GM21423 (cell line): ENCODE results near the gene BANK1.
"Not testable (repeated sequence)": the region's sequence is repeated elsewhere in the genome, so short reads cannot be mapped to it uniquely, and the experiment has no call there.

Experiments
- ATAC-seq: cut with Tn5 transposase; IDR thresholded peaks from one replicate; pipeline ENCODE4 v1.9.1; 2021; ENCODE audit warnings: mild to moderate bottlenecking, moderate library complexity; ENCODE audit not compliant: unreplicated experiment

The BANK1 gene

GRCh38 chr4:101871962-101872676 lies 81.6 kb downstream of the BANK1 start:
- ATAC-seq: no peak

DNA sequence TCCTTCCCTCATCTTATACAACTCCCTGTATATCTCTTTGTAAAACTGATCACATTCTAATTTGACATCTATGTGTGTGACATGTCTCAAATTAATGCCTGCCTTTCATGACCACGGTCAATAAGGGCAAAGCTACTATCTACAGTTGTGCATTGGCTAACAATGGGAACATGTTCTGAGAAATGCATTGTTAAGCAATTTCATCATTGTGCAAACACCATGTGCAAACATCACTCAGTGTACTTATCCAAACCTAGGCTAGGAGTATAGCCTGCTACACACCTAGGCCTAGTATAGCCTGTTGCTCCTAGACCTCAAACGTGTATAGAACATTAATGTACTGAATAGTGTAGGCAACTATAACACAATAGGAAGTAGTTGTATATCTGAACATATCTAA lies 95.0 kb downstream of the BANK1 start:
- no peak for ATAC-seq

DNA sequence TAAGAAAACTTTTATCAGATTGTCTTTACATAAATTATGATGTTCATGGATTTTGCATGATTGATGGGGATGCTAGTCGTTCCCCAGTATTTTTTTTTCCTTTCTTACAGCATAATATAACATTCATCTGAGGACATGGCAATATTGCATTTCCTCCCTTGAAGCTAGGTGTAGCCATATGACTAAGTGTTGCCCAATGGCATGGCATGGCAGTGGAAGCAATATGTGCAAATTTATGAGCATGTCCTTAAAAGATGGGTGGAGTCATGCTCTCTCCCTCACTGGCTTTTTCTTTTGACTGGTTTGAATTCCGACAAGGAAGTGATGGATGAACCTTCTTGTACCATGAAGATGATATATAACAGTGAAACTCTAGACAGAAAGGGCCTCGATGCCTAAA lies 96.3 kb downstream of the BANK1 start:
- ATAC-seq: no peak

DNA sequence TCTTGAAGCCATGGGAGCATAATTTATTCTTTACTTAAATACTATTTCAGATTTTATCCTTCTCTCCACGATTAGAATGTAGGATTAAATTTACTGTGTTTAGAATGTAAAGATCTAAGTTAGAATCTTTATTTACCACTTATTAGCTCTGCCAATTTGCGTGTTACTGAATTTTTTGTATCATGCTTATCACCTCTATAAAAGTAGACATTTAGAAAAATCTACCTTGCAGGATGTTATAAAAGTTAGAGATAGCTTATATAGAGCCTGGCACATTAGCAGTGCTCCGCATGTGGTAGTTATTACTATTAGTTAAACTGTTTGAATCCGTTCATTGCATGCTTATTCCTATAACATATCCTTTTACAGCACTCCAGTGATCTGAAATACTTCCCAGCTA lies 97.9 kb downstream of the BANK1 start:
- ATAC-seq: no peak

DNA sequence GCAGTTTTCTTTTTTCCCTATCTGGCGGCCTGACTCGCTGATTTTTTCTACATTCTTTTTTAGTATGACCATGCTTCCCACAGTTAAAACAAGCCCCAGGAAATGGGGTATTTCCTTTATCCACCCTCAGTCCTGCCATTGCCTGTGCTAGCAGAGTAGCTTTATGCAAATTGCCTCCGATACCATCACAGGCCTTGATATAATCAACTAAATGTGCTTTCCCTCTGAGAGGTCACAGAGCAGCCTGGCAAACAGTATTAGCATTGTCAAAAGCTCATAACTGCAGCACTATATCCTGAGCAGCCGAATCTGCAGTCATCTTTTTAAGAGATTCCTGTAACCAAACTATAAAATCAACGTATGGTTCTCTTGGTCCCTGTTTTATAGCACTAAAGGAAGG lies 115.0 kb downstream of the BANK1 start:
- not testable (repeated sequence) for ATAC-seq

- ATAC-seq: no peak
Measured at GRCh38 chr4:101910786-101911373, 120.3 kb downstream of the BANK1 start.

DNA sequence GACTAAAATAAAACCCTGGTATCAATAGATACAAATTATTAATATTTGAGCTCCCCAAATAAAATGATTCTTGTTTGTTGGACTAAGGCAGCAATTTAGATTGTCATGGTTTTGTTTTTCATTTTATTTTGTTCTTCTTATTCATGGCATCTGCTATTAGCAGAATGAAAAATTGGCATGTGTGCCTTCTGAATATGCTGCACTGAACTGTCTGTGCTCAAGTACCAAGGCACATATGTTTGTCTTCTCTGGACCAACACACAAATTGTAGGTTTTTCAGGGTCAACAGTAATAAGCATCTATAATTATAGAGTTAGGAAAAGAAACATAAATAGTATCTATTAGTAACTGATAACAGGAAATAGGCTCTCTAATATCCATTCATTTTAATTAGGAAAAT lies 121.1 kb downstream of the BANK1 start:
- no peak for ATAC-seq

- ATAC-seq: no peak
Measured at GRCh38 chr4:101914761-101915160, 124.2 kb downstream of the BANK1 start.

- ATAC-seq: no peak
Measured at GRCh38 chr4:101919373-101919977, 128.9 kb downstream of the BANK1 start.

- no peak for ATAC-seq
Measured at GRCh38 chr4:101921370-101921769, 130.8 kb downstream of the BANK1 start.

DNA sequence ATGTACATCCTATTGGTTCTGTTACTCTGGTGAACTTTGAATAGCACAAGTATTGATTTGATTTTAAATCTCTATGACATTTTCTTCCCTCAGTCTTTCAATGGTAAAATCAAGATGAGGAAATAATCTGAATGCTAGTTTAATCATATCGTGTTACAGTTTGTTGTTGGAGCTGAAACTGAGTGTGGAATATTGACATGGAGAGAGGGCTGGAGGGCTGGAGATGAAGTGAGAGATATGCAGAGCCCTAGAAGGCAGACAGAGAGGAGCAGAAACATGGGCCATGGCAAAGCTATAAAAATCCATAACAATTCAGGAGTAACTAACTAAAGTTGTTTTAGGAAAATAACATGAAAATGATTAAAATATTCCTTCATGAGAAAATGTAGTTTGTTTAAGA lies 141.1 kb downstream of the BANK1 start:
- ATAC-seq: no peak

- no peak for ATAC-seq
Measured at GRCh38 chr4:101933855-101934254, 143.3 kb downstream of the BANK1 start.

GRCh38 chr4:101938836-101939235 lies 148.3 kb downstream of the BANK1 start:
- no peak for ATAC-seq

DNA sequence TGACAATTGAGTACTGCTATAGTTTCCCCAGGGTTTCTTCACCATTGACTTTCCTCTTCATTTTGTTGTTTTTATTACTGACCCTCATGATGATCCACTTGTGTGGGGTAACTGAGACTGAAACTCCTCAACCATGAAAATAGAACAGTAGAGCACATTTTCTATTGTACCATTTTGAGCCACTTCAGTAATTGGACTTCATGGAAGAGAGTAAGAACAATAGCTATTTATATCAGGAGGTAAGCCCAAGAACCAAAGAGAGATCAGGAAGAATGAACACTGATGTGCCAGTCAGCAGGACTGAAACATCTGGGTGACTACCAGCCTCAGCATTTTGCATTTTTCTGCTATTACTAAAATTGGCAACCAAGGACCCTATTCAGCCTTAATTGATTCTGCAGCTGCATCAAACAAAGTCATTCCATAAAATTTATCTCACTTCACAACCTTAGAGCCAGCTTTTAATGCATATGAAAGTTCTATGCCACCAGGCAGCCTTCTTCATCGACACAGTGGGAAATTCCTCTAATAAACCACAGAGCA lies 151.4 kb downstream of the BANK1 start:
- ATAC-seq: no peak

GRCh38 chr4:101942891-101943290 lies 152.4 kb downstream of the BANK1 start:
- ATAC-seq: no peak

DNA sequence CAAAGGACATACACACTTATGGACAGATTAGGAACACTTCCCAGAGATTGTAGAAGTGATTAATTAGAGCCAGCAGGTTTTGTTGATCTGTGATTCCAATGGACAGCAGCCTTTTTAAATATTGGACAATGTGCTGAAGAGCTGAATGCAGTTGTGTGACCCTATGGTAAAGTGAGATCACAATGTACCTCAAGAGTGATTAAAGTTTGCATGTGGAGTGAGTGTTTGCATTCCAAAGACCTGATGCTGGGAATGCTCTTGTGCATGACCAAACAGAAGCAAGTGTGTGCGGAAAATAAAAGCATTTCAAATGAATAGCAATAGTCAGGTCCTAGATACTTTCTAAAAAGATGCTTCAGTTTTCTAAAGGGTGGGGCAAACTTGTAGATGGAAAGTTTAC lies 154.1 kb downstream of the BANK1 start:
- ATAC-seq: no peak

DNA sequence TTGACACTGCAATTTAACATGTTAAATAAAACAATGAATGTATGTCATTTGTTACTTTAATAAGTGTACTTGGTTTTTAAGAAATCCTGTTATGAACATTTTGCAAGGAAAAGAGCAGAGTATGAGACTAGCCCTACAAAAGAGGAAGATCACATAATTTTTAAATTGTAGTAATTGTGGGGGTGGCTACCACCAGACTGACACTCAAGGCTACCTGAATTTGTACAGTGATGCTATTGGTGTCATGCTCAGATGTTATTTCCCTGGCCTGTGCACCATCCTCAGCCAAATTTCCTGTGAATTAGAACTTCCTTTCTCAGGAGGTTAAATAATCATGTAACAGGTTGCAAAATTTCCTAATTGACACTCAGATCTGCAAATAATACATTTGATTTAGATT lies 157.5 kb downstream of the BANK1 start:
- no peak for ATAC-seq

GRCh38 chr4:101948951-101949350 lies 158.4 kb downstream of the BANK1 start:
- ATAC-seq: no peak

DNA sequence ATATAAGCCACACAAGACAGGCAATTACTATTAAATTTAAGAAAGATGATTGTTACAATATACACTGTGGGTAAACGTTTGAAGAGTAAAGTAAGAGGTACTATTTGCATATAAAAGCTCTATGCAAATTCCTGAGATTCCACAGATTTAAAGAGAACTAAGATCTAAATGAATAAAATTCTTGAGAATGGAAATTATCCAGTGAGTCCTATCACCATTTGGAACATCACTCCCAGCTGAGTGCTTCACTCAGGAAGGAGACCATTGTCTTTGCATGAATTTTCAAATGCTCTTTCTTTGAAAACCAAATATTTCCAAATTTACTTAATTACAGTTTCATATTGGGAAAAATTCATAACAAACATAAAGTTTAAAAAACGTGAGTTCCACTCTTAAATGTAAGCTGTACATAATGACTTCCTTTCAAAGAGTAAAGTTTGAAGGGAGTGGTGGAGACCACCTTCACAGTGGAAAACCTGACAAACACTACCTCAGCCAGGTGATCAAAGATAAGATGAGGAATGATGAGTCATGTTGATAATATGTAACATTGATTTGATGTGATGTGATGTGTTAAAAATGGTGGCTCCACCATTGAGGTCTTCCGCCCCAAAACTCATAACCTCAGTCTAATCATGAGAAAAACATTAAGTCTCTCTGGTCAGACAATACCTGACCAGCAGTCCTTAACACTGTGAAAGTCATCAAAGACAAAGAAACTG lies 159.9 kb downstream of the BANK1 start:
- no peak for ATAC-seq

GRCh38 chr4:101952985-101953384 lies 162.5 kb downstream of the BANK1 start:
- no peak for ATAC-seq

DNA sequence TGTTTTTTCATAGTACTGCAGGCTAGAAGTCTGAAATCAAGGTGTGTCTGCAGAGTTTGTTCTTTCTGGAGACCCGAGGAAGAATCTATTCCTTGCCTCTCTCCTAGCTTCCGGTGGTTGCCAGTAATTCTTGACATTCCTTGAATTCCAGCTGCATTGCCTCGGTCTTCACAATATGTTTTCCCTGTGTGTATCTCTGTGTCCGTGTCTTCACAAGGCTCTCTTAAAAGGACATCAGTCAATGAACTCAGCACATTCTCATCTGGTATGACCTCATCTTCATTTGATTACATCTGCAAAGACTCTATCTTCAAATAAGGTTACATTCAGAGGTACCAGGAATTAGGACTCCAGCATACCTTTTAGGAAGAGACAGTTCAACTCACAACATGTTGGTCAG lies 163.4 kb downstream of the BANK1 start:
- no peak for ATAC-seq

- no peak for ATAC-seq
Measured at GRCh38 chr4:101954351-101954750, 163.8 kb downstream of the BANK1 start.
